ENCODE data around the gene IQUB. TPM values are rescaled to one million over a fixed set of nuclear protein-coding genes. Genes with fewer than 3 reads are reported as not detected.

IQUB gene
- total RNA-seq = 1 to 10 TPM; 2.0 to 4.8 TPM

GRCh38 chr7:123534383-123535260 is at the start of gene IQUB:
IQUB (minus strand) TSS chr7:123534595; CDS start chr7:123512340, 22,255 bp downstream.
- H3K27me3 ChIP-seq (replicated peaks; ENCODE audit: insufficient read depth) = no peaks in the 10 kb centered on the region
- TF ChIP-seq POLR2A (IDR thresholded peaks at IDR 0.05) = peak; percentile 49
- TF ChIP-seq, protein P1, sequence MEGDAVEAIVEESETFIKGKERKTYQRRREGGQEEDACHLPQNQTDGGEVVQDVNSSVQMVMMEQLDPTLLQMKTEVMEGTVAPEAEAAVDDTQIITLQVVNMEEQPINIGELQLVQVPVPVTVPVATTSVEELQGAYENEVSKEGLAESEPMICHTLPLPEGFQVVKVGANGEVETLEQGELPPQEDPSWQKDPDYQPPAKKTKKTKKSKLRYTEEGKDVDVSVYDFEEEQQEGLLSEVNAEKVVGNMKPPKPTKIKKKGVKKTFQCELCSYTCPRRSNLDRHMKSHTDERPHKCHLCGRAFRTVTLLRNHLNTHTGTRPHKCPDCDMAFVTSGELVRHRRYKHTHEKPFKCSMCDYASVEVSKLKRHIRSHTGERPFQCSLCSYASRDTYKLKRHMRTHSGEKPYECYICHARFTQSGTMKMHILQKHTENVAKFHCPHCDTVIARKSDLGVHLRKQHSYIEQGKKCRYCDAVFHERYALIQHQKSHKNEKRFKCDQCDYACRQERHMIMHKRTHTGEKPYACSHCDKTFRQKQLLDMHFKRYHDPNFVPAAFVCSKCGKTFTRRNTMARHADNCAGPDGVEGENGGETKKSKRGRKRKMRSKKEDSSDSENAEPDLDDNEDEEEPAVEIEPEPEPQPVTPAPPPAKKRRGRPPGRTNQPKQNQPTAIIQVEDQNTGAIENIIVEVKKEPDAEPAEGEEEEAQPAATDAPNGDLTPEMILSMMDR (IDR thresholded peaks at IDR 0.05) = no peak
- peak; percentile 83 for TF ChIP-seq POLR2AphosphoS5 (IDR thresholded peaks at IDR 0.05)
- WGBS = 1% methylated on average over 54 of the region's 54 CpGs
- DNase-seq (ENCODE audit: low spot score) = peak; percentile 98
- H3K36me3 ChIP-seq = no peaks in the 10 kb centered on the region
- intact Hi-C loops (cut with DNase I) = loop anchor here (2.0 to 10.0 kb wide), 4 partner anchors 42 to 647 kb away; partner anchors contain the start of gene CADPS2
- peak within 1 kb of the TSS; percentile 46 to 61 for H3K4me3 ChIP-seq
- H3K4me1 ChIP-seq (replicated peaks) = no peaks in the 10 kb centered on the region
- H3K9me3 ChIP-seq = no peaks in the 10 kb centered on the region
- peak within 1 kb of the TSS; percentile 86 to 92 for H3K27ac ChIP-seq

DNA sequence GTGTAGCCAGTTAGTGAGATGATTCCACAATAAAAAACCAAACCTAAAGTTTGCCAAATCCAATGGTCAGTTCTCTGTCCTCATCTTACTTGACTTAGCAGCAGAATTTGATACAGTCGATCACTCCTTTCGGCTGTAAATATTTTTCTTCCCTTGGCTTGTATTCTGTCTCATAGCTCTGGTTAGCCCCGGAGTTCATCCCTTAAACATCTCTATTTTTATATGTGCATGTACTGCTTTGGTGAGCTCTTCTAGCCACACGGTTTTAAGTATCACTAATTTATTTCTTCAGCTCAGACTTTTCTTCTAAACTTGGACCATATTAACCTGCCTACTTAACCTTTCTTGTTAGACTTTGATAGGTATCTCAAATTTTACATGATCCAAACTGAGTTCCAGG is 49.4 kb upstream of the IQUB start:
- H3K27me3 ChIP-seq (replicated peaks; ENCODE audit: insufficient read depth) = no peaks in the 10 kb centered on the region
- no peak overlapping the region for H3K27ac ChIP-seq
- TF ChIP-seq, protein P1 (IDR thresholded peaks at IDR 0.05) = no peak
- no peak for TF ChIP-seq POLR2A (IDR thresholded peaks at IDR 0.05)
- no peak for TF ChIP-seq POLR2AphosphoS5 (IDR thresholded peaks at IDR 0.05)
- no peaks in the 10 kb centered on the region for H3K9me3 ChIP-seq
- no peaks in the 10 kb centered on the region for H3K4me1 ChIP-seq (replicated peaks)
- no peak overlapping the region for H3K4me3 ChIP-seq
- 83% methylated on average over 4 of the region's 4 CpGs for WGBS
- no peak for DNase-seq (ENCODE audit: low spot score)
- intact Hi-C loops (cut with DNase I) = loop anchor here (10.0 kb wide), 1 partner anchor 121 kb away; no protein-coding TSS in a partner anchor
- no peaks in the 10 kb centered on the region for H3K36me3 ChIP-seq

GRCh38 chr7:123581162-123581459 is 46.7 kb upstream of the IQUB start:
- intact Hi-C loops (cut with DNase I) = loop anchor here (10.0 kb wide), 1 partner anchor 124 kb away; no protein-coding TSS in a partner anchor
- Histone ChIP-seq H3K9me3 (no peaks in the 10 kb centered on the region), H3K36me3 (no peaks in the 10 kb centered on the region), H3K27me3 (replicated peaks; ENCODE audit: insufficient read depth) (no peaks in the 10 kb centered on the region), H3K4me1 (replicated peaks) (no peaks in the 10 kb centered on the region), H3K27ac (no peak overlapping the region), H3K4me3 (no peak overlapping the region)
- WGBS = 24% methylated on average over 2 of the region's 2 CpGs
- DNase-seq (ENCODE audit: low spot score) = no peak
- TF ChIP-seq, protein P1 (IDR thresholded peaks at IDR 0.05) = no peak
- no peak for TF ChIP-seq POLR2AphosphoS5 (IDR thresholded peaks at IDR 0.05)
- TF ChIP-seq POLR2A (IDR thresholded peaks at IDR 0.05) = no peak

- no peak for DNase-seq (ENCODE audit: low spot score)
- TF ChIP-seq POLR2AphosphoS5 (IDR thresholded peaks at IDR 0.05) (no peak), POLR2A (IDR thresholded peaks at IDR 0.05) (no peak)
- TF ChIP-seq, protein P1 (IDR thresholded peaks at IDR 0.05) = peak in 2 of 4 experiments; percentile 37 to 44
- Histone ChIP-seq H3K4me1 (replicated peaks) (no peaks in the 10 kb centered on the region), H3K9me3 (no peaks in the 10 kb centered on the region), H3K4me3 (no peak overlapping the region), H3K27me3 (replicated peaks; ENCODE audit: insufficient read depth) (no peaks in the 10 kb centered on the region), H3K36me3 (no peaks in the 10 kb centered on the region), H3K27ac (no peak overlapping the region)
- intact Hi-C loops (cut with DNase I) = loop anchor here (10.0 kb wide), 1 partner anchor 124 kb away; no protein-coding TSS in a partner anchor
- 34% methylated on average over 8 of the region's 8 CpGs for WGBS
Observed at GRCh38 chr7:123580406-123581161, 46.2 kb upstream of the IQUB start.

Data from prostate gland (tissue), 2 donors.